ENCODE data around the gene TPO. TPM values are rescaled to one million over a fixed set of nuclear protein-coding genes. Genes with fewer than 3 reads are reported as not detected.

The TPO gene
- polyA plus RNA-seq, 3 donors: not detected

DNA sequence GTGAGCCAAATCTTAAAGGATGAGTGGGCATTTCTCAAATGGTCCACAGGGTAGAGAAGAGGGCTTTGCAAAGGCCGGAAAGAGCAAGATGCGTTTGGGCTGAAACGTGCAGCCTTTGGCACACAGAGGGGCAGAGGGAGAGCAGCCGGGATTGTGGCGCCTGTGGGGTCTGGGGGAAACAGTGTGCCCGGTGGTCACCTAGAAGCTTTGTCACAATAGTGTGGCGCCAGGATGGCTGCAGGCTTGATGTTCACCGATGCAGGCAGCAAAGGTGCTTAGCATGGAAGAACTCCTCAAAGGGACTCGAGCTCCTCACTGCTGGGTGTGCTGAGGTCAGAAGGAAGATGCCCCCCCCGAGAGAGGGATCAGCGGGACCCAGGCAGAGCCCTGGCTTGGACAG, 23.8 kb downstream of the TPO start:
- intact Hi-C loops (cut with micrococcal nuclease): no loop called here
- Histone ChIP-seq H2AFZ (ENCODE audit: insufficient read depth, low read depth, low read length, poor library complexity, severe bottlenecking) (no peak overlapping the region), H3K27ac (ENCODE audit: low read depth in 1 of 2, low read length in 2 of 2) (no peak overlapping the region), H3K27me3 (ENCODE audit: control insufficient read depth in 2 of 2, insufficient read depth in 2 of 2, low read length in 2 of 2) (no peaks in the 10 kb centered on the region), H3K9ac (ENCODE audit: insufficient read depth, low read length, poor library complexity, severe bottlenecking) (no peak overlapping the region), H3K4me1 (ENCODE audit: control insufficient read depth in 1 of 2, insufficient read depth in 2 of 2, low read length in 2 of 2) (no peaks in the 10 kb centered on the region), H3K4me3 (replicated peaks in 1 of 3; ENCODE audit: low read depth in 2 of 3, low read length in 3 of 3) (no peak overlapping the region), H3K9me3 (replicated peaks in 1 of 2; ENCODE audit: control insufficient read depth in 1 of 2, insufficient read depth in 1 of 2, low read length in 2 of 2) (peaks cover 0 to 9% of the 10 kb centered on the region in 2 donors), H3K79me2 (ENCODE audit: insufficient read depth, low read length) (no peaks in the 10 kb centered on the region), H3K4me2 (replicated peaks; ENCODE audit: extremely low read depth, low read length, poor library complexity, severe bottlenecking) (no peak overlapping the region), H4K20me1 (ENCODE audit: insufficient read depth, low read length) (no peaks in the 10 kb centered on the region), H3K36me3 (replicated peaks in 1 of 2; ENCODE audit: control insufficient read depth in 1 of 2, insufficient read depth in 2 of 2, low read length in 2 of 2) (no peaks in the 10 kb centered on the region)
- Mint-ChIP-seq H3K9me3 (peaks cover 2 to 16% (median 10%) of the 10 kb centered on the region in 7 donors), H3K36me3 (no peaks in the 10 kb centered on the region), H3K27ac (no peak overlapping the region), H3K4me1 (no peaks in the 10 kb centered on the region), H3K27me3 (ENCODE audit: low read depth in 3 of 3) (peaks cover 0 to 4% (median 1%) of the 10 kb centered on the region in 3 donors), H3K4me3 (no peak overlapping the region)
- TF ChIP-seq, protein P1, sequence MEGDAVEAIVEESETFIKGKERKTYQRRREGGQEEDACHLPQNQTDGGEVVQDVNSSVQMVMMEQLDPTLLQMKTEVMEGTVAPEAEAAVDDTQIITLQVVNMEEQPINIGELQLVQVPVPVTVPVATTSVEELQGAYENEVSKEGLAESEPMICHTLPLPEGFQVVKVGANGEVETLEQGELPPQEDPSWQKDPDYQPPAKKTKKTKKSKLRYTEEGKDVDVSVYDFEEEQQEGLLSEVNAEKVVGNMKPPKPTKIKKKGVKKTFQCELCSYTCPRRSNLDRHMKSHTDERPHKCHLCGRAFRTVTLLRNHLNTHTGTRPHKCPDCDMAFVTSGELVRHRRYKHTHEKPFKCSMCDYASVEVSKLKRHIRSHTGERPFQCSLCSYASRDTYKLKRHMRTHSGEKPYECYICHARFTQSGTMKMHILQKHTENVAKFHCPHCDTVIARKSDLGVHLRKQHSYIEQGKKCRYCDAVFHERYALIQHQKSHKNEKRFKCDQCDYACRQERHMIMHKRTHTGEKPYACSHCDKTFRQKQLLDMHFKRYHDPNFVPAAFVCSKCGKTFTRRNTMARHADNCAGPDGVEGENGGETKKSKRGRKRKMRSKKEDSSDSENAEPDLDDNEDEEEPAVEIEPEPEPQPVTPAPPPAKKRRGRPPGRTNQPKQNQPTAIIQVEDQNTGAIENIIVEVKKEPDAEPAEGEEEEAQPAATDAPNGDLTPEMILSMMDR (IDR thresholded peaks at IDR 0.05): no peak
- DNase-seq: no peak
- WGBS (ENCODE audit: insufficient coverage): 90% methylated on average over 9 of the region's 11 CpGs

DNA sequence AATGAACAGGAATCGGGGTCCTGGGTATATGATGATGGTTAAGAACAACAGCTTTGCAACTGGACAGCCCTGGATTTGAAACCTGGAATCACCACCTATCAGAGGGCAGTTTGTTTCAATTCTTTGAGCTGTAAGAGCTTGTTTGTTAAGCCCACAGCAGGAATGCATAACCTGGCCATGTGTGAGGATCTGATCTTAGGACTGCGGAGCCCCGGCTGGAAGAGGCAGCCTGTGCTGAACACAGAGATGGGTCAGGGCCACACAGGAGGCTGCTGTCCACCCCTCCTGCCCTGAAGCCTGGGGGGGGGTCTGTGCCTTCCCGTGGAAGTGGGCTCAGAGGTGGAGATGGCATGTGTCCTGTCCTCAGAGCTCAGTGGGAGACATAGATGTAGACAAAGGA, 24.3 kb downstream of the TPO start:
- Histone ChIP-seq H3K4me3 (replicated peaks in 1 of 3; ENCODE audit: low read depth in 2 of 3, low read length in 3 of 3) (no peak overlapping the region), H2AFZ (ENCODE audit: insufficient read depth, low read depth, low read length, poor library complexity, severe bottlenecking) (no peak overlapping the region), H3K79me2 (ENCODE audit: insufficient read depth, low read length) (no peaks in the 10 kb centered on the region), H3K27me3 (ENCODE audit: control insufficient read depth in 2 of 2, insufficient read depth in 2 of 2, low read length in 2 of 2) (no peaks in the 10 kb centered on the region), H3K27ac (ENCODE audit: low read depth in 1 of 2, low read length in 2 of 2) (no peak overlapping the region), H4K20me1 (ENCODE audit: insufficient read depth, low read length) (no peaks in the 10 kb centered on the region), H3K9ac (ENCODE audit: insufficient read depth, low read length, poor library complexity, severe bottlenecking) (no peak overlapping the region), H3K36me3 (replicated peaks in 1 of 2; ENCODE audit: control insufficient read depth in 1 of 2, insufficient read depth in 2 of 2, low read length in 2 of 2) (no peaks in the 10 kb centered on the region), H3K4me2 (replicated peaks; ENCODE audit: extremely low read depth, low read length, poor library complexity, severe bottlenecking) (no peak overlapping the region), H3K4me1 (ENCODE audit: control insufficient read depth in 1 of 2, insufficient read depth in 2 of 2, low read length in 2 of 2) (no peaks in the 10 kb centered on the region), H3K9me3 (replicated peaks in 1 of 2; ENCODE audit: control insufficient read depth in 1 of 2, insufficient read depth in 1 of 2, low read length in 2 of 2) (peaks cover 0 to 9% of the 10 kb centered on the region in 2 donors)
- H3K27ac Mint-ChIP-seq: no peak overlapping the region
- TF ChIP-seq, protein P1 (IDR thresholded peaks at IDR 0.05): no peak
- WGBS (ENCODE audit: insufficient coverage): 98% methylated on average over 4 of the region's 4 CpGs
- no peak for DNase-seq
- peaks cover 0 to 4% (median 1%) of the 10 kb centered on the region in 3 donors for H3K27me3 Mint-ChIP-seq (ENCODE audit: low read depth in 3 of 3)
- no peaks in the 10 kb centered on the region for H3K36me3 Mint-ChIP-seq
- no peaks in the 10 kb centered on the region for H3K4me1 Mint-ChIP-seq
- H3K4me3 Mint-ChIP-seq: no peak overlapping the region
- intact Hi-C loops (cut with micrococcal nuclease): no loop called here
- peaks cover 2 to 17% (median 11%) of the 10 kb centered on the region in 7 donors for H3K9me3 Mint-ChIP-seq

All from CD14-positive monocyte (primary cell).